HG03095 (cell line): ENCODE results near the gene PBX2.
"Not testable (repeated sequence)": the region's sequence is repeated elsewhere in the genome, so short reads cannot be mapped to it uniquely, and the experiment has no call there.

Experiments used
- ATAC-seq: cut with Tn5 transposase; IDR thresholded peaks from one replicate; pipeline ENCODE4 v1.9.1; 2021; ENCODE audit warnings: moderate library complexity; ENCODE audit not compliant: unreplicated experiment

Gene PBX2

DNA sequence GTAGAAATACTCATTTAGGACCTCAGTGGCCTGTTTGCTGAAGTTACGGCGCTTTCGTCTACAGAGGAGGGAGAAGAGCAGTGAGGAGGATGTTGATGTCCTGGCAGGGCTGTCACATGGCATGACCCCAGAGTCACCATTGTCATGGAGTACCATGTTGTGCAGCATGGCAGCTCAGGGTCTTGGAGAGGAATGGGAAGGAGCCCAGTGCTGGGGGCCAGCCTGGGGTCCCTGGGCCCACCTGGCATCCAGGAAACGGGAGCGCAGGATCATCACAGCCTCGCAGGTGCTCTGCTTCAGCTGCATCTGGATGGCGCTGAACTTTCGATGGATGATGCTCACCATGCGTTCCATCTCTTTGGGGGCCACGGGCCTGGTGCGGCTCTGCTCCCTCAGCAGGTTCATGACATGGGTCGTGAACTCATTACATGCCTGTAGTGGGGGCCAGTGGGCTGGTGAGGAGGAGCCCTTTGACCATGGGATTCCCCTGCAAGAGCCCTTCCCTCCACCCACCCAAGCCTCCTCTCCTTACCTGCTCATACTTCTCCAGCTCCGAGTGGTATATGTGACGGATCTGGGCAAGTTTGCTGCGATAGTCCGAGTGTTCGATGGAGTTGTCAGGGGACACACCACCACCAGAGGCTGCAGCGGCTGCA, 2.1 kb downstream of the PBX2 start:
- not testable (repeated sequence) for ATAC-seq

DNA sequence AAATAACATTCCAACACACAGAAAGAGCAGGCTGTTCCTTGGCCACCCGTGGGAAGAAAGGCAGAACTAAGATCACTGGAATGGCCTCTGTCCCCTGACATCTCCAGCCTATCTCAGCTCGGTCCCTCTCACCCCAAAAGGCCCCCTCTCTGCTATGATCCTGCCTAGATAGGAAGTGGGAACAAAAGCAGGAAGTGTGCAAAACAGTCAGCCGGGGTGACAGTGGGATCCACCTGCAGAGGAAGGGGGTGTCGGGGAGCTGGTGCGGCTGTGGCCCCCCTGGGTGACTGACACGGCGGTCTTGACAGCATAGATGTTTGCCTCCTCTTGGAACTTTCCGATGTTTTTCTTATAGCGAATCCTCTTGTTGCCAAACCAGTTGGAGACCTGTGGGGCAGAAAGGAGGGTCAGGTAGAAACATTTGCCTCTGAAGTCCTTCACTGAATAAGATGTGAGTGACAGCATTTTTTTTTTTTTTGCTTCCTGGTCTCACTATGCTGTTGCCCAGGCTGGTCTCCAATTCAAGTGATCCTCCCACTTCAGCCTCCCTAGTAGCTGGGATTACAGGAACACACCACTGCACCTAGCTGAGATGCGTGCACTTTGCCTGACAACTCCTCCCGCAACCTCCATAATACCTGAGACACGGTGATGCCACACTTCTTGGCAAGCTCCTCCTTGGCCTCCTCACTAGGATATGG, 2.8 kb downstream of the PBX2 start:
- no peak for ATAC-seq

DNA sequence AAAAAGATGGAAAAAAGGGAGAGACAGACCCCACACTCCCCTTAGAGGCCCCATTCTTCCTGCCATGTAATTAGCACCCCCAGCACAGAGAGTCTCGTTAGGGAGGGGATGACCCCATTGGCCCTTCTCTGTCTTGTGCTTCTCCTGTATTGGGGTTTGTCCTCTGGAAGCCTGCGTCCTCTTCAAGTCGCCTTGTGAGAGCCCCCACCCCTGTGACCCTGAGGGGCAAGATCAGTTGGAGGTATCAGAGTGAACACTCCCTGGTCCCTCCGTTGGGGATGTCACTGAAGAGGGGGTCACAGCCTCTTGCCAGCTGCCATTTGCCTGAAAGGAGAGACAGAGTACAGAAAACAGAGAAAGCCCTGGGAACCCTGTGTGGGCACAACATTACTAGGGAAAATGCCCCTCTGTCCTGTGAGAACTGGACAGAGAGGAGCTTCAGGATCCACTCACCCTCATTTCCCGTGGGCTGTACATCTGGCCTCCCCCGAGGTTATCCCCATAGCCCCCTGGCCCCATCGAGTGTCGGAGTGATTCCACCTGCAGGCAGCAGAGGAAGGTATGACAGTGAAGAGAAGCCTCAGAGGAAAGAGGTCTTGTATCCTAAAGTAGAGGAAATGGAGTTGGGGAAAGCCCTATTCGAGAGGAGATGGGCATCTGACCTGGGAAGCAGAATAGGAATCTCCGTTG, 3.7 kb downstream of the PBX2 start:
- ATAC-seq: not testable (repeated sequence)

DNA sequence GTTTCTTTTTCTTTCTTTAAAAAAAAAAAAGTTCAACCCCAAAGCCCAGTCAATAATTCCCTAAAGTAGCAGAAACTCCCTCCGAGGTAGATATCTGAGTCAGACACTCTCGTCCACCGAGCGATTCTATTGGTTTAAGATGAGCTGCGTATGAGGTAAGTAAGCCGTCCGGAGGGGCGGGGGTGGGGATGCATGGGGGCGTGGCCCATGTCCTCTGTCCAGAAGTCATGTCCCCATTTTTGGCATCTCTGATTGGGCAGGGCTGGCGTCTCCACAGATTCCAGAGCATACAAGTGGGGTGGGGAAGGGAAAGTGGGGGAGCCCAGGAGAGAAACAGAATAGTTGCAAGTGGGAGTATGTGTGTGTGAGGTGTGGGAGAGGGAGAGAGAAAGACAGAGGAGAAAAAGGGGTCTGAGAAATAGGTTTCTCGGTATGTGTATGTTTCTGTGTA, 4.3 kb downstream of the PBX2 start:
- ATAC-seq: not testable (repeated sequence)

DNA sequence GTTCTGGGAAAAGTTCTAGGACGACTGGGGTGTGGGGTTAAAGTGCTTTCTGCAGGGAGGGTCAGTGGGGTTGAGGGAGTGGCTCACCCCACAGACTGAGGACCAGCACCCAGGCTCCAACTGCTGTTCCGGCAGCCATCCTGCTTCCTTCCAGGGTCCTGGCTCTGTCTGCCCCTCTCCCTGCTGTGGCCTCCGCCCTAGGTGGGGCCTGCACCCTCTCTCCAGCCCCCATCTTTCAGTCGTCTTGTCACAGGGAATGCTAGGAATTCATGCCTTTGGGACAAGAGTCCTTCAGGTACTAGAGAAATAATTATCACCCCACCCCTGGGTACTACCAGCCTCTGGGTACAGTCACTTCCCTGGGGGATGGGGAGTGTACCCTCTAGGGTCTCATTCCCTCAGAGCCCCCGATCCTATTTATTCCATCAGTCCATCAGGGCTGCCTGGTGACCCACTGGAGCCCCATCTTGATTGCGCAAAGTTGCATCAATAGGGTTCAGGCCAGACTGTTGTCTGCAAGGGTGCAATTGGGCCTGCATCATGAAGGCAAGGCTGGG, 5.8 kb downstream of the PBX2 start, which contains the start of gene AGER:
Gene AGER, minus strand, starts transcription at position 170 of the 557 bp plus-strand sequence. Its CDS starts 31 bp downstream, at position 139.
- no peak for ATAC-seq

DNA sequence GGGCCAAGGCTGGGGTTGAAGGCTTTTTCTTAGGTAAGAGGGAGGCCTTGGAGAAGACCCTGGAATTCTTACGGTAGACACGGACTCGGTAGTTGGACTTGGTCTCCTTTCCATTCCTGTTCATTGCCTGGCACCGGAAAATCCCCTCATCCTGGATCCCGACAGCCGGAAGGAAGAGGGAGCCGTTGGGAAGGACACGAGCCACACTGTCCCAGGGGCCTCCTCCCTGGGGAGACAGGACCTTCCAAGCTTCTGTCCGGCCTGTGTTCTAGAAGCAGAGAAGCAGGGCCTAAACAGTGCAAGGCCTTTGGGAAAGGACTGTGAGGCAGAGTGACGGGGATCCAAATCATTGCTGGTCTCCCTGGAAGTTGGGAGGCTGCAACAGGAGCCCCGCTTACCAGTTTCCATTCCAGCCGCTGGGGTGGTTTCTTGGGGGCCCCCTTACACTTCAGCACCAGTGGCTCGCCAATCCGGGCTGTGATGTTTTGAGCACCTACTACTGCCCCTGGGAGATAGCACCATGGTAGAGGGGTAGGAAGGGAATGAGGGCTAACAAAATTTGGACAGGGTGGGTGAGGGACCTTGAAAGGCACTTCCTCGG, 6.4 kb downstream of the PBX2 start:
- no peak for ATAC-seq

DNA sequence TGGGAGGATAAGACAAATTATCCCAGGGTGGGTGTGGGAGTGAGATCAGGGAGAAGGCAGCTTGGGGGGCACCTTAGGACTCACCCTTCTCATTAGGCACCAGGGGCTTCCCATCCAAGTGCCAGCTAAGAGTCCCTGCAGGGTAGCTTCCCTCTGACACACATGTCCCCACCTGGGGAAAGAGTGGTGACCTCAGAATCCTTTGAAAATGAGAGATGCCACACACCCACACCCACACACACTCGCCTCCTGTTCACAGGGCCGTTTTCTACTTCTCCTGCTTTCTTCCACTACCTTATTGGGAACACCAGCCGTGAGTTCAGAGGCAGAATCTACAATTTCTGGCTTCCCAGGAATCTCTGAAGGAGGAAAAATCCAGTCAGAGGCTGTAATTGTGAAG, 7.0 kb downstream of the PBX2 start:
- ATAC-seq: no peak

DNA sequence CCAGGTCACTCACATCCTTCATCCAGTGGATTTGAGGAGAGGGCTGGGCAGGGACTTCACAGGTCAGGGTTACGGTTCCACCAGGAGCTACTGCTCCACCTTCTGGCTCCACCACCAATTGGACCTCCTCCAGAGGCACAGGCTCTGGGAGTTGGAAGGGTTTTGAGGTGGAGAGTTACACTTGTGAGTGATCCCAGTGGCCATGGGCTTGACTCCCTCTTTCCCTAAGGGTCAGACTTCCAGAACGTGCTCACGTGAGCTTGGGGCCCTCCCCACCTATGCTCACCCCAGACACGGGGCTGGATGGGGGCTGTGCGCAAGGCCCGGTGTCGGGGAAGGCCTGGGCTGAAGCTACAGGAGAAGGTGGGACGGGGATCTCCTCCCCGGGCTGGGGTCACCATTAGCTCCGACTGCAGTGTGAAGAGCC, 7.4 kb downstream of the PBX2 start:
- ATAC-seq: no peak

DNA sequence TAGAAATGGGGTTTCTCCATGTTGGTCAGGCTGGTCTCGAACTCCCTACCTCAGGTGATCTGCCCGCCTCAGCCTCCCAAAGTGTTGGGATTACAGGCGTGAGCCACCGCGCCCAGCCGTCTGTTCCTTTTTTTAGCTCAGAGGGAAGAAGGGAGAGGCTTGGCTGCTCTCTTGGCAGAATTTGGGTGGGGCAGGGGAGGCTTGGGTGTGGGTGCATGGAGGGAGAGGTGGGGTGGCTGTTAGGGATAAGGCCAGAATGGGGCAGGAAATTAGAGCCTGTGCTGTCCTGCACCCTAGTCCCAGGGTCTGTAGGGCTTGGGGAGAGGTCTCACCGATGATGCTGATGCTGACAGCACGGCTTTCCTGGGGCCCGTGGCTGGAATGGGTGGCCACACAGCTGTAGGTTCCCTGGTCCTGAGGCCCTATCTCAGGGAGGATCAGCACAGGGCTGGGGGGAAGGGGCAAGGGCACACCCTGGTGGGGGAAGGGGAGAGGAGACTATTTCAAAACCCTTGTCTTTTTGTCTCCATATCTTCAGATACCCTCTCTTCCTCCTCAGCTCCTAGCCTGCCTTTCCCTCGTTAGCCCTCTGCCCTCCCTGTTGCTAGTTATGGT, 8.0 kb downstream of the PBX2 start:
- no peak for ATAC-seq

DNA sequence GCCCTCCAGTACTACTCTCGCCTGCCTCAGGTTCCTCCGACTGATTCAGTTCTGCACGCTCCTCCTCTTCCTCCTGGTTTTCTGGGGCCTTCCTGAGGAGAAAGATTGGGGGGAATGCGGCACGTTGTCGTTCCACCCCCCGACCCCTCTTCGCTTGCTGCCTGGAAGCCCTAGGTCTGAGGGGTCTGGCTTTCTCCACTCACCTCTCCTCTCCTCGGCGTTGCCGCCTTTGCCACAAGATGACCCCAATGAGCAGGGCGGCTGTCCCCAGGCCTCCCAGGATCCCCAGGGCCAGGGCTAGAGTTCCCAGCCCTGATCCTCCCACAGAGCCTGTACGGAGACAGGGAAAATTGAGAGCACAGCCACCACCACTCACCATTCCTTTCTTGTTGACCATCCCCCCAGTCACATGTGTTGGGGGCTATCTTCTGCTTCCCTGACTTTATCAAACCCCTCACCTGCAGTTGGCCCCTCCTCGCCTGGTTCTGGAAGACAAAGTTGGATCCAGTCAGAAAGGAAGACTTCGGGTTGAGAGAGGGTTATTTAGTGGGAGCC, 8.8 kb downstream of the PBX2 start:
- no peak for ATAC-seq

DNA sequence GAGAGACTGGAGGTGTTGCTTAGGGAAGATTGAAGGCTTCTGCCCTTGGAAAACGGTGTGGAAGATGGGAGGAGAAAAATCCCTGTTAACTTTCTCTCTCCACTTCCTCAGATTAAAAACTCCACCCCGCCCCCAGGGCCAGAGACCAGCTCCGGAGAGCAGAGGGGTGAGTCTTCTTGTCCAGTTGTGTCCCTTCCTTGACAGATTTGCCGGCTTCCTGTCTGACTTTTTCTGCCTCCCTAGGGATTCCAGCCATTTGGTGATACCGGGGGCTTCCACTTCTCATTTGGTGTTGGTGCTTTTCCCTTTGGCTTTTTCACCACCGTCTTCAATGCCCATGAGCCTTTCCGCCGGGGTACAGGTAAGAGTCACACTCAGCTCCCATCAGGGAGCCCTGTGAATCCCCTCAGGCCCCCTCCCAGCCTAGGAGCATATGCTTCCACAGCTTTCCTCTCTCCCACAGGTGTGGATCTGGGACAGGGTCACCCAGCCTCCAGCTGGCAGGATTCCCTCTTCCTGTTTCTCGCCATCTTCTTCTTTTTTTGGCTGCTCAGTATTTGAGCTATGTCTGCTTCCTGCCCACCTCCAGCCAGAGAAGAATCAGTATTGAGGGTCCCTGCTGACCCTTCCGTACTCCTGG, 10.1 kb downstream of the PBX2 start:
- no peak for ATAC-seq

DNA sequence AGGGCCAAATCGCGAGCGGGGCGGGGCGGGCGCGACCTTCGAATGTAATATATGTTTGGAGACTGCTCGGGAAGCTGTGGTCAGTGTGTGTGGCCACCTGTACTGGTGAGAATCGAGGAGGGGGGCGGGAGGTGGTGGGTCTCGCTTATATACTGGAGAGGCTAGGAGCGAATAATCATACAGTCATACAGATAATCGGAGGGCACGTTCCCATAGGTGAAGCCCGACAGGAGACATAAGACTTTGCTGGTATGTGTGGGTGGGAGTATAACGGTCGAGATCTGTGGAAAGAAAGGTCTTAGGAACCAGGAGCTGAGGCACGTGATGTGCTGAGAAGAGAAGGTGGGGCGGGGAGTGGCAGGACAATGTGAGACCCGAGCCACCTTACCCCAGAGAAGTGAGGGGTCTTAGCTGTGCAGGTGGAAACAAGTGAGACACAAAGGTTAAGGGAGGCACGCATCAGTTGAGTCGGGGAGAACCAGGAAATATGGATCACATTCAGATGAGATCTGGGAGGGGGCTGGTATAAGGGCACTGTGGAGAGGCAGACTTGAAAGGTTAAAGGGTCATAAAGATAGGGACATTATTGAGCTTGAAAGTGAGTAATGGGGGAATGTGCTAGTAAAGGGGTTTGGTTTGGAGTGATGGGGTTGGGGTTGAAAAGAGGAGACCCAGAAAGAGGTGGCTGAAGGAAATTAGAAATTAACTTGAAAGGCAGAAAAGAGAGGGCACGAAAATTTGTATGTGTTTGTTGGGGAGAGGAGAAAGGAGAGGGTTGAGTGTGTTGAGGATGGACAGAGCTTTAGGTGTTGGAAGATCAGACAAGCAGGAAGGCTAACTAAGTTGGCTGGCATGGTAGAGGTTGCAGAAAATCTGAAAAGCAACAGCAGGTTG, 11.2 kb downstream of the PBX2 start:
- no peak for ATAC-seq

DNA sequence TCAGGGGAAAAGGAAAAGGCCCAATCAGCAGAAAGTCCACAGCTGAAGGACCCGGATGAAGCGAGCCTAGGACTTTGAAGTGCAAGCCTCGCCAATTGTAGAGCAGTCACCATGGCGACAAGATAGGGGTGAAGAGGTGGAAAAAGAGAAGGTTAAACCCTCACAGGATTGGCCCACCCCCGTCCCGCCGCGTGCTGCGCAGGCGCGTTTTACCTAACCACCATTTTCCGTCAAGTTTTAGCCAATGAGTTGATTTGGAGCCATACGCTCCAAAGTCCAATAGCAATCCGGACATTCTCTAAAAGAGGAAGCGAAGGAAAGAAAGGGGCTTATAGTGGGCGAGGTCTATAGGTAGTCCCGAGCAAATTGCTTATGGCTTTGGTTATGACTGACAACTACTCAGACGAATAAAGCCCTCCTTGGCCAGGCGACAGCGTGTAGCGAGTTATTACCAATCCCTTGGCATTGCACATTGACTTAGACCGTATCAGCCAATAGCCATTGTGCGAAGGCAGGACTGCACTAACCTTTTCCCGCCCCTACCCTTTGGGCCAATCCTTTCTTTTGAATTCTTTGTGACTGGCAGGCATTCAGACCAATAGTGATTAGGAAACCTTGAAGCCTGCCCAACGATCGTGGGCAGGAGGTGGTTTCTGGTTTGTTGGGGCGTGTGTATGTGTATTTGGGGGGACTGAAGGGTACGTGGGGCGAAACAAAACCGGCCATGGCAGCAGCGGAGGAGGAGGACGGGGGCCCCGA, 12.0 kb downstream of the PBX2 start, which contains the start of gene RNF5:
Gene RNF5, plus strand, starts transcription at position 618 of the 759 bp plus-strand sequence. Its CDS starts 107 bp downstream, at position 725.
- ATAC-seq: peak; percentile 74

DNA sequence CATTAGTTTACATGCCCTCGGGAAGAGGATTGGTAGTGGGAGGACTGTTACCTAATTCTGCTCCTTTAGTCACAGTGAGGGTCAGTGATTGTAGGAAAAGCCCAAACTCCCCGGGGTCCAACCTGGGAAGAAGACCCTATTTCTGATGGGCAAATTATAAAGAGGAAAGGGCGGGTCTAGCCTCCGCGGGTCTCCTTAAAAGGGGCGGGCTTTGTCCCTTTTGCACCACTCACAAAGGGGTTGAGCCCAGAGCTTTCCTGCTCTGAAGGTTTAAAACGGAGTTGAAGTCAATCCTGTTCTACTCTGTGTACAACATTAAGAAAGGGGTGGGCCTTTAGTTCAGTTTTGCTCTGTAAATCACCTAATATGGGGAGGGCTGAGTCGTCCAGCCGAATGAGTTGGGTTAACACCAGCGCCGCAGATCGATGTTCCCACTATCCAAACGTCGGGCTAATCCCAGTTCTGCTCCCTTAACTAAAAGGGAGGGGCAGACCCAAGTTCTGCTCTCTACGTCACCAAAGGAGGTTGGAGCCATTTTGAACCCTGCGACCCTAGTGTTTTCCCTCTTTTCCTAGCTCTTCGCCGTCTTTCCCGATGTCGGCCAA, 12.7 kb downstream of the PBX2 start:
- no peak for ATAC-seq

DNA sequence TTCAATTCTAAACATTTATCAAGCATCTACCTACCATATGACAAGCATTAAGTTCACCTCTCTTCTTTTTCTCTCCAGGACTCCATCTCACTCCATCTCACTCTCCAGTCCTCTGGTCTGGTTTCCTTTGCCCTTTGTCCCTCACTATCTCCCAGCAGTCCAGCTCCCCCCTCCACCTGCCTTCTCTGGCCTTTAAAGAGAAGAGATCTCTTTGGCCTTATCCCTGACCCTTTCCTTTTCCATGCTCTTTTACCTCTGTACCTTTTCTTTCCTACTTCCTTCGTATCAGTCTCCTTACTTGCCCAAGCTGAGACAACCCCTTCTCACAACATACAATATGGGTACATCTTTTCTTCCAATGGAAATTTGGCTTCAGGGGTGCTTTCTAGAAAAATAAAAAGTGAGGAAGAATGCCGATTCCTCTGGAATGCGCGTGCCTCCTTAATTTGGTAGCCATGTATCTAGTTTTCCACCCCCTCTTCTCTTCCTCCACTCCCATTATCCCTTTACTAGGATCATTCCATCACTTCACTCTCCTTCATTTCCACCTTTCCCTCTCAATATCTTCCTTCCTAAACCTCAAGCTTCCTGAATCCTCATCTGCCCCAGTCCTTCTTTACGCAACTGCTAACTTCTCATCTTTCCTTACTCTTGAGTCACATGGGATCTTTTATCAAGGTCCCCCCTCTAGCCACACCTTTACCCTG, 13.4 kb downstream of the PBX2 start:
- no peak for ATAC-seq

DNA sequence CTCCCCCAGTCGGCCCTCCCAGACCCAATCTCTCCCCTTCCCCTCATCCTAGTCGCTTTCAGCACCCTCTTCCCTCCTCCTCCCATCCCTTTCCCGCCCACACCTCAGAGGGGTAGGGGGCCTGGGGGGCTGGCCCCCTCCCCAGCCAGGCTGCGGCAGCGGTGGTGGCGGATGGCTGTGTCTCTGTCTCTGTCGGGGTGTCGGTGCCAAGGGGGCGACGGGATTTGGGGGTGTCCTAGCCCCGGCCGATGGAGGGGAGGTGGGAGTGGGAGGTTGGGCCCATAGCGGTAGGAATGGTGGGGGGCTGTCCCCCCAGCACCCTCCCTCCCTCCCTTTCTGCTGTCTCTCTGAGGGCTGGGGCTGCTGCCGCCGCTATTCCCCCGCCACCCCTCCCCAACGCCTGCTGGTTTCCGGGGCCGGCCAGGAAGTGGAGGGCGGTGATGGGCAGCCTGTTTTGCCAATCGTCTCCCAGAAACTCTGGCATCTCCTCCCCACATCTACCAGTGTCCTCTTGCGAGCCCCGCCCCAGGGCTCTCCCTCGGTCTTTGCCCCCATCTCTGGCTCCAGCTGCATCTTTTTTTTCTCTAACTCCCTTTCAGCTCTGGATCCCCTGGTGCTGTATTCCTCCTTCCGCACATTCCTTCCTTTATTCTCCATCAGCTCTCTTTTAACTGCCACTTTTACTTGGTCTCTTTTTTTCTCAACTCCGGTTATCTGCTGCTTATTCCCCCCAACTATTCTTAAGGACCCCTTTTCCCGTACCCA, 14.1 kb downstream of the PBX2 start, which contains the start of gene AGPAT1:
Gene AGPAT1, minus strand, starts transcription at position 374 of the 765 bp plus-strand sequence. CDS start 4,588 bp downstream, outside the sequence.
- ATAC-seq: no peak
